ENCODE measurements around the gene MXRA7. TPM values are rescaled to one million over a fixed set of nuclear protein-coding genes. Genes with fewer than 3 reads are reported as not detected.

The MXRA7 gene
- total RNA-seq, 2 experiments from 2014 or later, result 11.4 to 12.1 TPM

GRCh38 chr17:76691379-76692191, 19.2 kb downstream of the MXRA7 start:
- ChIA-PET CTCF (interaction anchor here (0.9 kb wide), 1 partner anchor 10 kb away, joined by 3 read pairs; no protein-coding TSS in a partner anchor), POLR2A (interaction anchor here (1.0 kb wide), 1 partner anchor 20 kb away, joined by 4 read pairs; no protein-coding TSS in a partner anchor)
- Histone ChIP-seq H3K4me1 (ENCODE audit: insufficient read depth, low read length) (no peaks in the 10 kb centered on the region), H3K36me3 (ENCODE audit: insufficient read depth, low read length) (no peaks in the 10 kb centered on the region), H3K9me3 (ENCODE audit: control insufficient read depth in 1 of 2, insufficient read depth in 1 of 2, low read length in 2 of 2) (no peaks in the 10 kb centered on the region), H3K27me3 (ENCODE audit: control insufficient read depth in 1 of 2, insufficient read depth in 2 of 2, low read length in 2 of 2) (no peaks in the 10 kb centered on the region), H3K4me3 (ENCODE audit: low read length) (no peak overlapping the region), H3K27ac (ENCODE audit: low read depth in 1 of 2, low read length in 2 of 2) (no peak overlapping the region)
- no peak for DNase-seq
- Mint-ChIP-seq H3K27ac (no peak overlapping the region), H3K4me1 (ENCODE audit: low read depth) (no peaks in the 10 kb centered on the region), H3K4me3 (no peak overlapping the region), H3K9me3 (no peaks in the 10 kb centered on the region), H3K27me3 (no peaks in the 10 kb centered on the region), H3K36me3 (ENCODE audit: low read depth) (no peaks in the 10 kb centered on the region)
- no peak for ATAC-seq (ENCODE audit: poor library complexity)
- no peak for TF ChIP-seq CTCF (IDR thresholded peaks at IDR 0.05)
- intact Hi-C loops (cut with DNase I, micrococcal nuclease), result no loop called here

GRCh38 chr17:76690596-76691280, 20.0 kb downstream of the MXRA7 start:
- Histone ChIP-seq H3K9me3 (ENCODE audit: control insufficient read depth in 1 of 2, insufficient read depth in 1 of 2, low read length in 2 of 2) (no peaks in the 10 kb centered on the region), H3K27me3 (ENCODE audit: control insufficient read depth in 1 of 2, insufficient read depth in 2 of 2, low read length in 2 of 2) (no peaks in the 10 kb centered on the region), H3K4me1 (ENCODE audit: insufficient read depth, low read length) (no peaks in the 10 kb centered on the region), H3K4me3 (ENCODE audit: low read length) (no peak overlapping the region), H3K36me3 (ENCODE audit: insufficient read depth, low read length) (no peaks in the 10 kb centered on the region), H3K27ac (ENCODE audit: low read depth in 1 of 2, low read length in 2 of 2) (no peak overlapping the region)
- Mint-ChIP-seq H3K4me3 (no peak overlapping the region), H3K4me1 (ENCODE audit: low read depth) (no peaks in the 10 kb centered on the region), H3K9me3 (no peaks in the 10 kb centered on the region), H3K27me3 (no peaks in the 10 kb centered on the region), H3K36me3 (ENCODE audit: low read depth) (no peaks in the 10 kb centered on the region), H3K27ac (no peak overlapping the region)
- DNase-seq (no peak), ATAC-seq (ENCODE audit: poor library complexity) (no peak)
- ChIA-PET CTCF (interaction anchor here (0.9 kb wide), 1 partner anchor 9 kb away, joined by 3 read pairs; no protein-coding TSS in a partner anchor), POLR2A (interaction anchor here (1.0 kb wide), 1 partner anchor 20 kb away, joined by 4 read pairs; no protein-coding TSS in a partner anchor)
- intact Hi-C loops (cut with DNase I, micrococcal nuclease), result no loop called here
- TF ChIP-seq CTCF (IDR thresholded peaks at IDR 0.05), result no peak

- intact Hi-C loops (cut with DNase I, micrococcal nuclease), result no loop called here
- no peak overlapping the region for H3K27ac ChIP-seq (ENCODE audit: low read depth in 1 of 2, low read length in 2 of 2)
- Mint-ChIP-seq H3K27me3 (no peaks in the 10 kb centered on the region), H3K4me1 (ENCODE audit: low read depth) (no peaks in the 10 kb centered on the region), H3K36me3 (ENCODE audit: low read depth) (no peaks in the 10 kb centered on the region), H3K9me3 (no peaks in the 10 kb centered on the region), H3K4me3 (no peak overlapping the region), H3K27ac (no peak overlapping the region)
- no peak for DNase-seq
- ChIA-PET POLR2A (no interaction called here), CTCF (interaction anchor here (0.8 kb wide), 1 partner anchor 8 kb away, joined by 3 read pairs; no protein-coding TSS in a partner anchor)
- no peak for TF ChIP-seq CTCF (IDR thresholded peaks at IDR 0.05)
- ATAC-seq (ENCODE audit: poor library complexity), result no peak
- H3K36me3 ChIP-seq (ENCODE audit: insufficient read depth, low read length), result no peaks in the 10 kb centered on the region
- no peaks in the 10 kb centered on the region for H3K27me3 ChIP-seq (ENCODE audit: control insufficient read depth in 1 of 2, insufficient read depth in 2 of 2, low read length in 2 of 2)
- no peak overlapping the region for H3K4me3 ChIP-seq (ENCODE audit: low read length)
- no peaks in the 10 kb centered on the region for H3K4me1 ChIP-seq (ENCODE audit: insufficient read depth, low read length)
- H3K9me3 ChIP-seq (ENCODE audit: control insufficient read depth in 1 of 2, insufficient read depth in 1 of 2, low read length in 2 of 2), result no peaks in the 10 kb centered on the region
These were observed 20.9 kb downstream of the MXRA7 start for GRCh38 chr17:76689859-76690258.

All from CD4-positive, alpha-beta T cell (primary cell).